HG03039 (cell line): ENCODE results near the gene INPP4B.

Experiments used
- ATAC-seq: cut with Tn5 transposase; IDR thresholded peaks from one replicate; pipeline ENCODE4 v1.9.1; 2021; ENCODE audit warnings: mild to moderate bottlenecking, moderate library complexity; ENCODE audit not compliant: unreplicated experiment

The INPP4B gene

DNA sequence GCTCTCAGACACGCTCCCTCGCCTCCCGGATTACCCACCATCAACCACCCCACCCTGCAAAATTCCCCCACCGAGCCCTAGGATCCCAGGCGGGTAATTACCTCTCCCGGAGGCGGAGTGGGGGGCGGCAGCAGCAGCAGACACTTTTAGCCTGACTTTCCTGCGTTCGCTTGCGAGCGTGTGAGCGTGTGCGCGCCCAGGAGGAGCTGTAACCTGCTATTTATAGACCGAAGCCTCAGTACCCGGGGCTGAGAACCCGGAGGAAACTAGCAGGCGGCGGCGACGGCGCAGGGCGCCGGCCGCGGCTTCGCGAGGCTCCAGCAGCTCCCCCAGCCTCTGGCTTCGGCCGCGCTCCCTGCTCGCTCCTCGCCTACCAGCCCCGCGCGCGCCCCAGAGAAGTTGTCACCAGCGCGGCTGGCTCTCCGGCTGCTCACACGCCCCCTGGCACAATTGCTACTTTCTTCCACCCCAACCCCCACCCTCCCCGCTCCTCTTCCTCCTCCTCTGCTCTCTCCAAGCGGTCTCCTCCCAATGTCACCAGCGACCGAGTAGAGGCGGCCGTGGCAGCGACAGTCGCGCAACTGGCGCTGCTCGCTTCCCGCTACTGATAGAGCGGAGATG lies at the start of gene INPP4B:
TSS of gene INPP4B (minus strand) at position 194 of the 621 bp plus-strand sequence.
- no peak for ATAC-seq

DNA sequence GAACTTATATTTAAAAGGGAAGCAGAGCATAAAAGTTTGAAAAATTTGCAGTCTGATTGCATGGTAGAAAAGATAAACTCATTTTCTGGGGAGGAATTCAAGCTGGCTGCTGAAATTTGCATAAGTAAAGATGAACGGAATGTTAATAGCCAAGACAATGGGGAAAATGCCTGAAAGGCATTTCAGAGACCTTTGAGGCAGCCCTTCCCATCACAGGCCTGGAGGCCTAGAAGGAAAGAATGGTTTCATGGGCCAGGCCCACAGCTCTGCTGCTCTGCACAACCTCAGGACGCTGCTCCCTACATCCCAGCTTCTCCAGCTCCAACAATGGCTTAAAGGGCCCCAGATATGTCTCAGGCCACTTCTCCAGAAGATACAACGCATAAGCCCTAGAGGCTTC lies 46.9 kb upstream of the INPP4B start:
- no peak for ATAC-seq

DNA sequence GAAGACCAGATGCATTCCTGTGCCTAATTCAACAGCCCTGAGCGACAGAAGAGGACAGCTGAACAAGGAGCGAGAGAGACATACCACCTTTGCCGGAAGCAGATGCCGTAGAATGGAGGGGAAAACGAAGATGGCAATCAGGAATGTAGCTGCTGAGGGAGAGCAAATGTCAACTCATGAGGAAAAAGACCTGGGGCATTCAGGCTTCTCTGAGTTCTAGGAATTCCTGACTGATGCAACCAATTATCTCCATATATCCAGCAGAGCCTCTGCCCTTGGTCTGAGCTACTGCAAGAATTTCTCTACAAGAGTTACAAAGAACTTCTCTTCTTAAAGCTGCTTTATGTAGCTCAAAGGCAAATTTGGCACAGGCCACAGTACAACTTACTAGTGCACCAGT lies 40.5 kb upstream of the INPP4B start:
- ATAC-seq: no peak

DNA sequence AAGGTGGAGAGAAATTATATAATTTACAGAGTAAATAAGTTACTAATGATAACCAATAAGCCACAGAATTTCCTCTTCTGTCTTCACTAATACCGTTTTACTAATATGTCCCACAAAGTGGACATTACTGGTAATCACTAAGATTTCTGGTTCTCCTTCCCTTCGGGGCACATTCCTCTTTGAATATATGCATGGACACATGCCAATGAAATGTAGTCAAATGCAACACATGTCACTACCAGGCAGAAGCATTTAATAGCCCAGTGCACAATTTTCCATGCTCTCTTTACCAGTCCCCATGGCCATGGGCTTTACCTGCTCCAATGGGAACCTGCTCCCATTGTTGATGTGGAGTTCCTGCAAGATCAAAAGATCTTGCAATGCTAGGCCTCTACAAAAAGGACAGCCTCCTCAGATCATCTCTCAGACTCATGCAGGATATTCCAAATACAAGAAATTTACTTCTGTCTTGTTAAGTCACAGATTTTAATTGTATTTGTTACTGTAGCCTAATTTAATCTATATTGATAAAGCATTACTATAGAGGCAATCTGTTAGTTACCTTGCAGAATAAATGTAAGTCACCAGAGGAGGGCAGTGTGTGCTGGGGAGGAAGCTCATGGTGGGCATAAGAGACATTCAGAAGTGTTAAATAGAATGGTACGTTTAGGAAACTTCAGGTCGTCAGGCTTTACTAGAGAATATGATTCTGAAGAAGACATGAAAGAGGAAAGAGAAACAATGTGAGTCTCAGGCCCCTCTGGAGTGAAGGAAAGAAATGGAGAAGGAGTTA lies 37.1 kb upstream of the INPP4B start:
- ATAC-seq: no peak

DNA sequence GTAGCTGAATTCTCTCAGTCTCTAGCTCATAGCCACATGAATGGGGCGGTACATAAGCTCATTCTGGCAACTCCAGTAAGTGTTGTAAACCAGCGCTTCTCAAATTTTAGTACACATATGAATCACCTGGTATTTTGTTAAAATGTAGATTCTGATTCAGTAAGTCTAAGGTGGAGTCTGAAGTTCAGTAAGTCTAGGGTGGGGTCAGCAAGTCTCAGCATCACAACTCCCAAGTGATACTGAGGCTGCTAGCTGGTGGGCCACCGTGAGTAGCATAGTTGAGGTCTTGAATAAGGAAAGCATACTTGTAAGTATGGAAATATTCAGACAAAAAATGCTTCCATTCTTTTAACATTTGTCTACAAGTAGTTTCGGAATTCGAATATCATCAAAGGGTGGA lies 36.1 kb upstream of the INPP4B start:
- ATAC-seq: no peak

DNA sequence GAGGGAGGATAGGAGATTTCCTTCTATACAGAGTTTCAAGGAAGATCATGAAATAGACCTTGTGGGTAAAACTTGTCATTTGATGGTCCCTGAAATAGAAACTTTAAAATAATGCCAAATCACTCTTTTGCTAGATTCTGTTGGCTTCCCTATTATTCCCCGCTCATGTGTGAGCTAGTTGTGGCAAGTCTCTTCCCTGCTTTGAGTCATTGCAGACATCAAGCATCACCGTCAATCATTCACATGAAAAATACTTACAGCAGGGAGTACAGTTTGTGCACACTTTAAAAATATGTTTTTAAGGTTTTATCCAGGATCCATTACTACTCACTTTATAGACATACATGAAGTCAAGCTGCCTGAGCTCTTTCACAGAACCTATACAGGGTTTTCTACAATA lies 35.2 kb upstream of the INPP4B start:
- ATAC-seq: no peak

DNA sequence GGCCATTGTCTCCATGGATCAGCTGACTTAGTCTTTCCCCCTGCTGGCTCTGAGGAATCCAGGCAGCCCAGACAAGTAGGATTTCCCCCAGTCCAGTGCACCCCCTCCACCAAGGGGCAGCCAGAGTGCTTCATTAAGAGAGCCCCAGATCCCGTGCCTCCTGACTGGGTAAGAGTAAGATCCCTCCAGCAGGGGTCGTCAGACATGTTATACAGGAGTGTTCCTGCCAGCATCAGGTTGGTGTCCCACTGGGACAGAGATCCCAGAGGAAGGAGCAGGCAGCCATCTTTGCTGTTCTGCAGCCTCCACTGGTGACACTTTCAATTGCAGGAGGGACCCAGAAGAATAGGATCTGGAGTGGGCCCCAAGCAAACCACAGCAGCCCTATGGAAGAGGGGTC lies 29.0 kb upstream of the INPP4B start:
- no peak for ATAC-seq

DNA sequence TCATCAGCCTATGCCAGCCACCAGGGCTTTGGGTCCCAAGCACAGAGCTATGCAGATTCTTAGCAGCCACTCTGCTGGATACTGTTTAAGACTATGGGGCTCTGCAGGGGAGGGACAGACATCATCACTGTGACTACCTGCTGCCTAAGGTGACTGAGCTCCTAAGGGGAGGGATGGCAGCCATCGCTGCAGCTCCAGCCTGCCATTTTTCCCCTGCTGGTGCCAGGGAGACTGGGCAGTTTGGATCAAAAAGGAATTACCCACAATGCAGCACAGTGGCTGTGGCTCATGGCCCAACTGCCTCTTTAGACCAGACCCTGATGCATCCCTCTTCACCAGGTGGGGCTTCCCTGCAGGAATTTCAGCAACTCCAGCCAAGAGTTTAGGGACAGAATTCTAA lies 28.6 kb upstream of the INPP4B start:
- no peak for ATAC-seq

DNA sequence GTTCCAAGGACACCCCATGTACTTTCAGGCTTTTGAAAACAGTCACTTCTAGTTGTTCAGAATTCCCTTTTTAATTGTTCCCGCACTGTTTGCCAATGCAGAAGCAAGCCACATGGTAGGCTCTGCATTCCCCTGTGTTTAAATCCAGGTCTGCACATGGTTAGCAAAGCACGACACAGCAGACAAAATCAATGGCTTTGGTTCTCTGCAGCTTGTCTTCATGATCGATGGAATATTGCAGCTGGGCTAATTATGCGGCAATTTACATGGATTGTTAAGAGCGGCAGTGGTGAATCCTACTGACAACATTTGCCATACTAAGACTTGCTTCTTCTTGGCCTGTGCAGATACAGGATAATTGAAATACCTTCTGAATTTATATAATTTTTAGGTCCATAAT lies 20.6 kb upstream of the INPP4B start:
- no peak for ATAC-seq

DNA sequence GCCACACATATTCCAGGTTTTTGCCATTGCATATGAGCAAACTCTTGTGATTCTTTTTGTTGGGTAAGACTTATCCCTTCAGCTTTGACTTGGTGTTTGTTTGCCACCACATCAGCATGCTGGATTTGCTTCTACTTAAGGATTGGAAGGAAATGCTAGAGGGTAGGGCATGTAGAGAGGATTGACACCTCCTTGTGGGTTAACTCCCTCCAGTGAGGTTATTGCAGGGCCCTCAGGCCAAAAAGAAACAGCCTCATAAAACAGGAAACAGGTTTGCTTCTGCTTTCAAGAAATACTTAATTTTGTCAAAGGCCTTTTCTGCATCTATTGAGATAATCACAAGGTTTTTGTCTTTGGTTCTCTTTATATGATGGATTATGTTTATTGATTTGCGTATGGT lies 15.2 kb upstream of the INPP4B start:
- ATAC-seq: no peak

DNA sequence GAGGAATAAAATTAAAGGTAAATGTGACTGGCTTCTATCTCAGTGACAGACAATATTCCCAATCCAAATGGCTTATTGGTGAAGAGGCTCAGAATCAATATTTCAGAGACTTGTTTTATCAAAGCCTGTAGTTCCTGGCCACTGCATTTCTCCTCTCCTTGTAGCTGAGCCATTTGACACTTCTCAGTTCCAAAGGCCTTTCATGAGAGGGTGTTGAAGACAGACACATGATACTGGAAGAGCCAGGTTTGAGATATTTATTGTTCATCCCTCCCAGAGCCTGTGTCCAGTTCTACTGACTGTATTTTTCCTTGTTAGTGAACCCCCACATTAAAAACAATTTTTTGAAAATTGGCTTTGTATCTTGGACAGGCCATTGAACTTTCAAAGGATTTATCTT lies 12.9 kb upstream of the INPP4B start:
- no peak for ATAC-seq

DNA sequence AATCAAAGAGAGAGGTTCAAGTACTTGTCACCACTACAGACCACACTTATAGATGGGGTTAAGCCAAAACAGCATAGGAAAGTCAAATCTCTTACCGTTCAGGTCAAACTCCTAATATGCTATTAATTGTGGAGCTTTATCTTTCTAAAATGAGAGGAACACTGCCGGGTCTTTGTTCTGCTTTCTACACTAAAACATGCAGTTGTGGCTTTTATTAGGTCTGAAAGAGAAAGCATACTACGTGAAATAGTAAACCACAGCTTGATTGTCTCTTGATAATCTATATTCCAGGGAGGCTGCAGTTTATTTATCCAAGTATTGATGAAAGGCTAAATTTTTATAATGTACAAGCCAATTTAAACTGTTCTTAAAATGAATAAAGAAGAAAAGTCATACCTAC lies 12.3 kb upstream of the INPP4B start:
- ATAC-seq: no peak

DNA sequence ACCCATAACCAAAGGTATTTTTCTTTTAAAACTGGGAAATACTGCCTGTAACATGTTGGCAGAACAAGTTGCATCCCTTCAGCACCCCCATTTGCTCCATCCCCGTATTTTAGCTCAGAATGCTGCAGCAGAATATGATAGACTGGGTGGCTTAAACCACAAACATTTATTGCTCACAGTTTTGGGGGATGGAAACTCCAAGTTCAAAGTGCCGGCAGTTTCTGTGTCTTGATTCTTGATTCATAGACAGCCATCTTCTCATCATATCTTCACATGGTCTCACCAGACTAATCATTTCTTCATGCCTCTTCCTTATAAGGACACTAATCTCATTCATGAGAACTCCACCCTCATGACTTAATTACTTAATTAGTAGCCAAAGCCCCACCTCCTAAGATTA lies 10.5 kb upstream of the INPP4B start:
- ATAC-seq: no peak

DNA sequence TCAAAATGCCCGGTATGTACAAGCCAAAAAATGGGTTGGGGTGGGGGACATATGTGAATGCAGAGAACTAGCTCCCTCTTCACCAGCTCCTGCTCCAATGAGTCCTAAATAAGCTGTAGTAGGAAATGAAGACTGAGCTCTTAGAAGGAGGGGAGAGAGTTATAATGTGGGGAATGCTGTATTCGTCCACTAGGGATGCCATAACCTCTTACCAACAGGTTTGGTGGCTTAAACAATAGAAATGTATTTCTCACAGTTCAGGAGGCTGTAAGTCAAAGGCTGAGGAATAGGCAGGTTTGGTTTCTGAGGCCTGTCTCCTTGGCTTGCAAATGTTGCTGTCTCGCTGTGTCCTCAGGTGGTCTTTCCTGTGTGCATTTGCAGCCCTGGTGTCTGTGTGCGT lies 4.4 kb upstream of the INPP4B start:
- no peak for ATAC-seq

DNA sequence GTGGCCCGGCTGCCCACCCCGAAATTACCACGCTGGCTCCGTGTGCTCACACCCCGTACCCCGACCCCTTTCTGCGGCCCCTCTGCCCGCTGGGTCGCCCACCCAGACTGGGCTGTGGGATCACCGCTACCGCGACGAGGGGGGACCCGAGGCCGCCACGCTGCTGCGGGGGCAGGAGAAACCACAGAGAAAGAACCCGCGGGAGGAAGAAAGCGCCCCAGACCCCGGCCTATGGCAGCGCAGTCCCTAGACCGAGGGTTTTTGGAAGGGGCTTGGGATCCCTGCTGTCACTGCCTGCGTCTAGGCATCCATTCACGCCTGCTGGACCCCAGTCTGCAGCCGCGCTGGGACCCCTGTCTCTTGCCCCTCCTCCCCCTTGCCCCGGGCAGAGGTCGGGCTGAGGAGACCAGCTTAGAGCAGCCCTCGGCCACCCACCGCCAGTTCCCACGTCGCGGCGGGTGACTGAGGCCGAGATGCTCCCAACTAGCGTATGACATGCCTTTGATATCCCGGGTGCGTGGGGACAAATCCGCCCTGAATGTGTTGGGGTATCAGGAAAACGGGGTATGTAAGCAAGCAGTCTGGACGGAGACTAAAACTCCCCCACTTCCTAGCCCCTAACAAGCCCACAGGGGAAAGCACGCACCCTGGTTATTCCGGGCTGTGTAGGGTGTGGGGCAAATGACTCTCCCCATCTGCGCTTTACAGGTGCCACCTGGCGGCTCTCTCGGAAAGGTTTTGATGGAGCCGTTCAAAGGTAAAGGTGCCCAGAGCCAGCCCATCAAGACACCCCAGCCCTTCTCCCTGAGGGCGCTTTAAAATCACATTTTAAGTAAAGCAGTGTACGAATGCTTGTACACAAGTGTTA lies 862 bp upstream of the INPP4B start:
- peak; percentile 64 for ATAC-seq

DNA sequence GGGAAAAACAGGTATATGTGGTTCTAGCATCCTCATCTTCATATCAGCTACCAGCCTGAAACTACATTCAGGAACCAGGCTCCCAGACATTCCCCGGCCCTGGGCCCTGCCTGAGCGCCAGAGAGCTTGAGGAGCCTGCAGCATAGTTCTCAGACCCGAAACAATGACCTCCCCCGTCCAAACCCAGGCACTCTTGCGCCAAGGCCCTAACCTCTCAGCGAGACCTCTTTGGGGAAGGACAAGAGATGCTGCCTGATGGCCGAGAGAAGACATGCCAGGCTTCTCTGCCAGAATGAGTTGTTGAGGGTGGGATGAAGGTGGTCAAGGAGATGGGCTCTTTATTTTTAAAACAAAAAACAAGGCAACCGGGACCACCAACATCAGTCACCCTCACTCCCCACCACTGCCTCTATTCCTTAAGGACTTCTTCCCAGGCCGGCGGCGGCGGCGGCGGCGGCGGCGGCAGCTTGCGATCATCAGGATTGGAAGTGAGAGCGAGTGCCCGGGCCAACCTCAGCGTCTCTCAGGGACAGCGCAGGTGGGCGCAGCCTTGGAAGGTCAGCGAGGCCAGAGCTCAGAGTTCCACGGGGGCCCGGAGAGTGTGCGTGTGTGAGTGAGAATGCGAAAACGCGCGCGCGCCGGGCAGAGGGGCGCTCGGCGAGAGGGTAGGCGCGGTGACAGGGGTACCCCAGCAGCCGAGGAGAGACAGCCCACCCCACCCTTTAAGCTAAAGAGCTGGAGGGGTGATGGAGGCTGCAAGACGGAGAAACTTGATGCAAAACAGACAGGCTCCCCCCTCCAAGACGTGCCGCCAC lies 601 bp downstream of the INPP4B start:
- ATAC-seq: no peak

DNA sequence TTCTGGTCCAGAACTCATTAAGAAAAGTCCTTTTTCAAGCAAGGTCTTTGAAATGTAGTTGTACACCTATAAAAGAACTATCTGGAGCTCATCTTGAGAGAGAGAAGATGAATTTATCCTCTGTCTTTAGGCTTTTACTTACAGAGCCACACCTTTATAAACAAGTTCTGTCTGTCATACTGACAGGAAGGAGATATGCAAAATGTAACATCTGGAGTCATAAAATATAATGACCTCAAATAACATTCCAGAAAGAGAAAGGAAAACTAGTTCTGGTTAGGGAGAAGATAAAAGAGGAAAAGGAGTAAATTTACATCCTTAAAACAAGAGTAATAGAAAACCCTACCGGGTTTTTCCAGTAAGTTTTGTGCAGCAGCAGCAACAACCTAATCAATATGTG lies 1.3 kb downstream of the INPP4B start:
- no peak for ATAC-seq

DNA sequence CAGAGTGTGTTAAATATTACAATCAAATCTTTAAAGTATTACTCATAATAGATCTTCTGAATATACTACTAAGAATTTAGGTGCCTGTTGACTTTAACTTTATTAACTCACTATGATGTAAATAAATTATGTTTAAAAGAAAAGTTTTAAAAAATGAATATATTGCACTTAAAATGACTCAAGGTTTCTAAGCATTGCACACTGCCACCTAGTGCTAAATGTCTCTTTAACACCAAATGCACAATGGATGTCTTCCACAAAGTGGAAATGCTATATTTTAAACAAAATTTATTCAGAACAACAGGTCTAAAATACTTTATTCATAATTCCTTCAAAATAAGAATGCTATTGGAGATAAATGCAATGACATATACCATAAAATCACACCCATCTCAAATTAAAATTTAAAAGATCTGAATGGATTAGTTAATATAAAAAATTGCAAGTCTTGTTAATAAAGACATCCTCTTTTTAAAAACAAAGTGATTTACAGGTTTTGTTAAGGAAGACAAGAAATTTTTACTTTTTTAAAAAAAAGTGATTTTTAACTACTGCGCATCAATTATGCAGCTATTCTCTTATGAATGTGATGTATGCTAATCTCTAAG lies 5.5 kb downstream of the INPP4B start:
- no peak for ATAC-seq

DNA sequence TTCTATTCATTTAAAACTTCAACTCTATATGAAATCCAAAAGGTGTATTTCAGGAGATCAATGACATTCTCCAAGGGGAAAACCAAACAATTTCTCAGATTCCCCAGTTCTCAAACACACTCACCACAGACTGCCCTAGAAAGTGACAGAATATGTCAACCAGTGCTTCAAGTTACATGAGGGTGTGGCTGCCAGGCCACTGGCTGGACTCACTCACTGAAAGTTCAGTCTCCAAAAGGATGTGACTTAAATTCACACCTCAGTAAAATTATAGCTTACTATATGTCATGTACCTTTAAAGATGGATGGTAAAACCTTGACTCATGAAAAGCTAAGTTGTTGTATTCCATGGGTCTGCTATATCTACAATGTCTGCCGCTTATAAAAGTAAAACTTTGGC lies 7.3 kb downstream of the INPP4B start:
- ATAC-seq: no peak

DNA sequence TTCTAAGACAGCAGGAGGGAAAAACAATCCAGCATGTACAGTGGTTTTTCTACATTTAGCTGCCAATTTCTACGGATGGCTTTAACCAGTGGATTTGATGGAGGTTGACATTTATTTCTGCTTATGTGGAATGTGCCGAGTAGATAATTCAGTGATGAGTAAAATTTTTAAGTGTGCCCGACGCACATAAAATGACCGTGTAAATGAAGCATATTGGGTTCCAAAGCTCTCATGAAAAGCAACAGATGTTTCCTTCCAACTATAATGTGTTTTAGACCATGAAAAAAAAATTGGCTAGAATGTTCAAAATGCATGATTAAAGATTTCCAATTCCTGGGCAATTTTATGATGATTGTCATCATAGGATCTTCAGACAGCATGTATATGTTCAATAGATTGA lies 14.1 kb downstream of the INPP4B start:
- no peak for ATAC-seq
